Activated effector memory CD4-positive, alpha-beta T cell treated with anti-CD3 and anti-CD28 coated beads, Interleukin-2, amount 50 U/mL, for 16 hours (primary cell): ENCODE results near the gene FTH1.

ENCODE experiments used
- DNase-seq: peaks from one replicate; pipeline ENCODE4 v3.0.0-alpha.2; 2020

The FTH1 gene

DNA sequence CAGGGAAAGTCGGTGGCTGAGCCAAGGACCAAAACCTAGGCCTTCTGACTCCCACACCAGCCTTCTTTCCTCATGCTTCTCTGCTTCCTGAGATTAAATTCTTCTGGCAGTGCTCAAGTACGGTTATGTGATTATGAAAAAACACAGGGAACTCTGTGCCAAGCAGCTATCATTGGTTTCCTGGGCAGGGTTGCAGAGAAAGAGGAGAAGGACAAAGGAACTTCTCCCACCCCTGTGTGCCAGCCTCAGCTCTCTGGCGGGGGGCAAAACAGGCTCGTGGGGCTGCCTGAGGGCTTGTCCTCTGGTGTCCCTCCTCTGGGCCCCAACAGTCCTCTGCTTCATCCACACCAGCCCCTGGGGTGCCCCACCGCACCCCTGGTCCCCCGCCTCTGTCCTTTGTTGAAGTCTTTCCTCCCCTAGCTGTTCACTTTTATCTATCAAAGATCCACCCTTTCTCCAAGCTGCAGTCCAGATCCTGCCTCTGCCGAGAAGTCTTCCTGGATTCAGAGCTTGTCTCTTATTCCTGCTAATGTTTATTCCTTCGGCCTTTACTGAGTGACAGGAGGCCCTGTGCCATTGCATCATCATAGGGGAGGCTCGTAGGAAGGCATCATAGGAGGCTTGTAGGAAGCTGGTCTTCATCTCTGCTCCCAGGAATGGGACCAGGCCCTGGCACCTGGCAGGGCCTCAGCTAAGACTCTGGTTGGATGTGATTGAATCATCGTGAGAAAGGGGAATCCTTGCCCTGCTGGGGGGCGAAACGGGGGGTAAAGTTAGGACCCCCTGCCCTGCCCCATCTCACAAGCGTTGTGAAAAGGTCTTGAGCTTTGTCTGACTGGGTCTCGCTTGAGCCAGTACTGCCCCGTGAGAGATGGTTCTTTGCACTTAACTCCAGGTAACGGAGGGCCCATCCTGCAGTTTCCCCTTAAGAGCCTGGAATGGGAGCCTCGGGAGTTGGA lies 11.5 kb upstream of the FTH1 start:
- DNase-seq = no peak

DNA sequence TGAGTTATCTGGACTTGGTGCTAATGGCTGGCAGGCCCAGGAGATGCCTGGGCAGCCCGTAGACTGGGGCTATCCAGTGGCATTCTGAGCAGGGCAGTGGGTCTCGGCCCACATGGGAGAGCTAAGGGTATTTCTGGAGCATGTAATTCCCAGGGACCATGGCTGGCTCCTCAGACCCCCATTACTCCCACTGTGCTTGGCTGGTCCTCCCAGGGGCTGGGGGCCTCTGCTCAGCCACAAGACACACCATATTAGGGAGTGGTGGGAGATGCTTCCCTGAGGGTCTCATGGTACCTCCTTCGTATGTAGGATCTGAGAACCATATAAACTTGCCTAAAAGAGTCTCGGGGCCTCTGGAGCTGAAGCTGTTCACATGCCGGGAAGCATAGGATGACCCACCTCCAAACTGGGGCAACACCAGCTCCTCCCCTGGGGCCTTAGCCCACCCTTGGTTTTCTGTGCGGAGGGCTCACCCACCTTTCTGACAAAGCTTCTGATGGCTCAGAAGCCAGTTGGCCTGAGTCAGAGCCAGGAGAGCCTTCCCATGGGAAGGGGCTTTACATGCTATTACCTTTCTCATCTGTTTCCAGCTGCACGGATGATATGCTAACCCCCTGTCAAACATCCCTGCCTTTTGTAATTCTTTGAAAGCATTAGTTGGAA lies 9.5 kb upstream of the FTH1 start:
- DNase-seq = no peak

DNA sequence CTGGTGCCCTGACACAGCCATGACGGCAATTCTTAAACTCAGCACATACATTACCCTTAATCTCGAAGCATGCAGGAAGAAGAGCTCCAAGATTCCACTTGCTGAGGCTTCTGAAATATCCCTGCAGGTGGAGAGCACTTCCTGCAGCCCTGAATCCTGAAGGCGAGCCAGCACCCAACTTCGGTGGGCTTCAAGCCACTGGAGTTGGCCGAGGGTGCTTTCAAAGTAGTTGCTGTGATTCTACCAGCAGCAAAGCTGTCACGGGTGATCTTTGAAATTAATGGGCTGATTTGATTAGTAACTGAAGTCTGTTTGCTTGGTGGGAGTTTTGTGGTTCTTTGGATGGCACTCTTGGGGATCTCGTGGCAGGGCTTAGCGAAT lies 9.0 kb upstream of the FTH1 start:
- no peak for DNase-seq

DNA sequence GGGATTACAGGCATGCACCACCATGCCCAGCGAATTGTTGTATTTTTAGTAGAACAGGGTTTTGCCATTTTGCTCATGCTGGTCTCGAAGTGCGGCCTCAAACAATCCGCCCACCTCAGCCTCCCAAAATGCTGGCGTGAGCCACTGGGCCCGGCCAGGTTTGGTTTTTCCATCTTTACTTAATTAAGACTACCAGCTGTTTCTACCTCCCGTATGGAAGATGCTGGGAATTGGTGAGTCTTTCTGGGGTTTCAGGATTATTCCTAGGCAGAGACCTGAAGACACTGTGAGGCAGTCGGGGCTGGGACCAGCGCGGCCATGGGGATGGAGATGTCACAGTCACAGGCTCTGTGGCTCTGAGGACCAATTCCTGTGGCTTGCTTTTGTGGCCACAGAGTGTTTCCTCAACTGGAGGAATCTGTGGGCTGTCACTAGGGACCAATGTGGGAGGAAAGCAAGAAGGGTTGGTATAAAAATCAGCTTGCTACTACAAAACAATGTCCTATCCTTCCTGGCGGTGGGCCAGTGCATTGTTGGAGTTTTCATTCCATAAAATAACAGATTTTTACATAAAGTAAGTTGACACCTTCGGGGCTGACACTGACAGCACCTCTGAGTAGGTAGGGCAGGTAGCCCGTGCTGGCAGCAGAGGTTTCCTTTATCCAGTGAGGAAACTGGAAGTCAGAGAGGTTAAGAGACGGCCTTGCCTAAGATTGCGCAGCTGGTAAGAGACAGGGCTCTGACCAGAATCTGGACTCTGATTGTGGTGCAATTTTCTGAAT lies 8.4 kb upstream of the FTH1 start:
- DNase-seq = no peak

DNA sequence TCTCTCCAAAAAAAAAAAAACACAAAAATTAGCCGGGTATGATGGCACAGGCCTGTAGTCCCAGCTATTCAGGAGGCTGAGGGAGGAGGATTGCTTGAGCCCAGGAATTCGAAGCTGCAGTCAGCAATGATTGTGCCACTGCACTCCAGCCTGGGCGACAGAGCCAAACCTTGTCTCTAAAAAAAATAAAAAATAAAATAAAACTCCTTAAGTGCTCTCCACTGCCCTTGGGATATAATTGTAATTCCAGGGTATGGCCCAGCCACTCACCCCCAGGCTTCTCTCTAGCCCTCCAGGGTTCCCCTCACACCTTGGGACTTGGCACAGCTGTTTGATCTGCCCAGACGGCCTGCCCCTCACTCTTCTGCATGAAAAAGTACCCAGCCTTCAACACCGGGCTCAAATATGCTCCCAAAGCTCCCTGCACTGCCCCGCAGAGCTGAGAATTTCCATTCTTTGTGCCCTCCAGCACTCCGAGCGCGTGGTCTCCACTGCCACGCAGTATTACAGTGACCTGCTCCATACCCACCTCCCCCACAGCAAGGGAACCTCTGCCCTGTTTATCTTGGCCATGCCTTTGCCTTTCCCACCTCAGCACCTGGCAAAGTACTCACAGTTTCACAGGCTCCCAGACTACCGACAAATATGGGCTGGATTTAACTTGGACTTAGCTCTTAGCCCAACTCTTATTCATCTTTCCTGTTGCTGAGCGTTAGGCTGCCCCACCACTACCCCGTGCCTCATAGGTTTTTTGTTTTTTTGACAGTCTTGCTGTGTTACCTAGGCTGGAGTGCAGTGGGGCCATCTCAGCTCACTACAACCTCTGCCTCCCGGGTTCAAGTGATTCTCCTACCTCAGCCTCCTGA lies 7.6 kb upstream of the FTH1 start:
- no peak for DNase-seq

DNA sequence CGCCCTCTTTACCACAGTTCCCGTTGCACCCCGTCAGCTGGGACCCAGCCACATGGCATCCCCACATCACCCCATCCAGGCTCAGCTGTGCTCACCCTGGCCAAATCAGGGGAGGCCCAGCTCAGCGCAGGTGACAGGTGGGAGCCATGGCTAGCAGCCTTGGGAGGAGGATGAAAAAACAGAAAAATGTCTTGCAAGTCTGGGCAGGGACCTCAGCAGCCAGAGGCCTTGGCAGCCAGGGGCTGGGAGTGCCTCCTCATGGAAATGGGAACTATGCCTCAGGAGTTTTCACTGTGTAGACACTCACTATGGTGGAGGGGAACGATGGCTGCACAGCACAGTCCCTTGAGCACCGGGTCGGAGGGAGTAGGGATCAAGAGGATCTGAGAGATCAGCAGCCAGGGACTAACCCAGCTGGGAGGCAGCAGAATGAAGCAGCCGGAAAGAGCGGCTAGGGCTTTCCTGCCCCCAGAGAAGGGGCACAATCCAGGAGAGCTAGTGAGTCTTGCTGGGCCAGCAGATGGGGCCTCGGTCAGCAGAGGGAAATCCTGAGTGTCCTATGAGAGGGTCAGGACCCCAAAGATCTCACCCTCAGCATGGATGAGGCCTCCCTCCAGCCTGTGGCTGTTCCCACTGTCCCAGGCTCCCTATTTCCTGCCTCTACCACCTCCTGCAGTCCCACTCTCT lies 6.2 kb upstream of the FTH1 start:
- no peak for DNase-seq

DNA sequence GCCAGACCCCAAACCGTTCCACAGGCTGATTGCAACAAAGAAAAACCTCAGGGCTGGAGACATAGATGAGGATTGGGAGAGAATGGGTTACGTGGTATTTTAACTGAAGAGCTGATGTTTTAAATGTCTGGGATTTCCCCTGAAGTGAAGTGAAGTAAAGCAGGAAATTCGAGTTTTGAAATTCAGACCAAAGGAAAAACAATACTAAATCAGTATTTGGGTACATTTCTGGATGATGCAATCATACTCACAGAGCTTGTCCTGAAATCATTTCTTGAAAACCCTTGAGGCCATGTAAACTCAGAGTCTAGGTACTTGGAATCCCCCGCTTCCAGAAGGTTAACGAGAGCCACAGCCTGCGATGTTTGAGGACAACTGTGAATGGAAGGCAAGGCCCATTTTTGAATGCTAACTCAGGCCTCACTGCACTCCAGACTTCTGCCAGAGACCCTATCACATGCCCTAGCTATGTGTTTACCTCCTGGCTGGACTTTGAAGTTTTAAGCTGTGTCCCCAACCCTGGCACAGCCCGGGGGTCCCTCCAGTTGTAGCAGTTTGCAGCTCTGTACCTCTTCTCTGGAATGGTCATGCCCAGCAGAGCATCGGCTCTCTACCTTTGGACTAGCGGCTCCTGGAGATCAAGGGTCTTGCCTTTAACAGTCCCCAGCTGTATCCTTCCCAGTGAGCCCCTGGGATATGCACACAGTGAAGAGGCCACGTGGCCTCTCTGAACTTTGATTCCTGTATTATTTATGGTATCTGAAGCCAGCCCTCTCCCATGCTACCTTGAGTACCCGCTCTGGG lies 5.4 kb upstream of the FTH1 start:
- DNase-seq = no peak

DNA sequence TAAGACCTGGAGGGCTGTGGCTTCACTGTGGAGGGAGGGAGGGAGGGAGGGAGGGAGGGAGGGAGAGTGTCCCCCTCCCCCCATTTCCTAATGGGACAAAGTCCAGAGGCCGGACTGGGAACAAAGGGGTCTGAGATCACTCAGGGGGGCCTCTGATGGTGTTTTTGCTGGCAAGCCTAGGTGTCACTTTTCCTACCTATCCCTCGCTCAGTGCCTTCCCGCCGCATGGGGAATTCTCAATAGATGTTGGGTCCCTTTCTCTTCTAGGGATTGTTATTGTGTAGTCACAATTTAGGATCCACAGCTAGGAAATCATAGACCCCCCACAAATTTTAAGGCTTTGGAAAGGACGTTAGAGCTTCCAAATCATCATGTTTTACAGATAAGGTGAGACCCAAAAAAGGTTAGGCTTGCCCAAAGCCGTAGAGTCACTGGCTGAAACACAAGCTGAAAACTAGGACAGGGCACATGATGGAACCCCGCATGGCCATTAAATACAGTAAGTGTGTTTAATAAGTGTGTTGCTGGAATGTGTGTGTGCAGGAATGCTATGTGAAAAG lies 4.8 kb upstream of the FTH1 start:
- DNase-seq = no peak

DNA sequence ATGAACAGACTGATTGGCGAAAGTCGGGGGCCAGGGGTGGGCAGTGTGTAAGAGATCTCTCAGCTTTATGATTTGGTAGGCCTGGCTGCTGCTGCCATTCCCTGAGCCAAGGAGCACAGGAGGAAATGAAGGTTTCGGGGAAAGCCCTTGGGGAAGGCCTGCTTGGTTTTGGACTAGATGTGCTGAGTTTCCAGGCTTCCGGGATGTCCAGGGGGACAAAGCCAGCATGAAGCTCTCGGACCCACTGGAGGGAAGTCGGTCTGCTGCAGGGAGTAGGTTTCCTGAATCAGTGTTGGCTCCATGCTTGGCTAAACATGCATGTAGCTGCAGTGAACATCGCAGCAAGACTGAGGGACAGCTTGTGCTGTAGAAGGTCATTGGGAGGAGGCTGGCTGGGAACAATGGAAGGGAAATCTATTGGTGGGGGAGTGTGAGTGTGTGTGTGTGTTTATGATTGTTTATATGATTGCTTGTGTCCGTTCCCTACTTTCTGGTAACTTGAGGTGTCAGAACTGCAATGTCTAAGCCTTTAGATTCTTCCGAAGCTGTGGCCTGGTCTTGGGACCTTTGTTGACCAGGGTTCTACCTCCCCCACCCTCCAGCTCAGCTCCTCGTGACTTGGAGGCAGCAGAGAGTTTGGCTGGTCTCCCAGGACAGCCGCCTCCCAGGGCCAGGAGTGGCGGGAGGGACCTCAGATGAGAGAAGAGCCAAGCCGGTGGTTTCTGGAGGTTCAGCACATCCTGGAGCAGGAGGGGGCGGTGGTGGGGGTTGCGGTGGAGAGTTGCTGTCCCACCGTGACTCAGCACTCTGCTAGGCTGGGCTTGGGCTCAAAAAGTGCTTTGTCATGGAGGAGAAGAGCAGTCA lies 4.0 kb upstream of the FTH1 start:
- DNase-seq = peak; percentile 76

DNA sequence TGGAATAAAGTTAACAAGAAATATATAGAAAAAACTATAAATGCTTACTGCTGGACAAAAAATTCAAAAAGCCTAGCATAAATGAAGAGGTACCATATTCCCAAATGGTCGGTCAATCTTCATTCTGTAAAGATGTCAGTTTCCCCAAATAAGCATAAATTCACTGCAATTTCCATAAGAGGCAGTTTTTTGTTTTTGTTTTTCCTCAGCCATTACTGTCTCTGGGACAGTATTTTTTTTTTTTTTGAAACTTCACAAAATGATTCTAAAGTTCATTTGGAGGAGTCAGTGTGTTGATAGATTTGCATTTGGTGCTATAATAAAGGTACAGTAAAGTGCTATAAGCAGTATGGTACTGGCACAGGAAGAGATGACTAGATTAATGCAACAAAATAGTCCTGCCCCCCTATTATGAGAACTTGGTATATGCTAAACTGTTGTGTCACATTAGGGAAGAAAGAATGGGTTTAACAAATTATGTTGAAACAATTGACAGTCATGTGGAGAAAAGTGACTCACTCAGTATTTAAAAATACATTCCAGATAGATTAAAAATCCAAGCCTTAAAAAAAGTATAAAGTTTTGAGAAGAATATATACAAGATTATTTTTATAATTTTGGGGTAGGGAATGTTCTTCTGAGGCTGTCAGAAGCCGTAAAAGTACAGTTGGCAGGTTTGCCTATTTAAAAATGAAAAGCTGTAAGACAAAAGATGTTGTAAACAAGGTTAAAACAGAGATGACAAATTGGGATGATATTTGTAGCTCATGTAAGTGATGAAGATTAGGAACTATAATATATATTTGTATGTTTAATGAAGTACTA lies 2.6 kb upstream of the FTH1 start:
- DNase-seq = no peak

DNA sequence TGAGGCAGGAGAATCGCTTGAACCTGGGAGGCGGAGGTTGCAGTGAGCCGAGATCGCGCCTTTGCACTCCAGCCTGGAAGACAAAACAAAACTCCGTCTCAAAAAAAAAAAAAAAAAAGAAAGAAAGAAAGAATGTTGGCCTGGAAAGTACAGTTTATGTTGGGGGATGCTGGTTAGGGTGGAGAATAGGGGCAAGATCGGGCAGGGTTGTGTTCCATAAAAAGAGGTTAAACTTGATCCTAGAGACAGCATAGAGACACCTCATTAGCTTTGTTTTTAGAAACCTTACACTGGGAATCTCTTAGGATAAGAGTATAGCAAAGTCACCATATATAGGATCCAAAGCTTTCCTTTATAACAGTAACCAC lies 1.9 kb upstream of the FTH1 start:
- DNase-seq = no peak

DNA sequence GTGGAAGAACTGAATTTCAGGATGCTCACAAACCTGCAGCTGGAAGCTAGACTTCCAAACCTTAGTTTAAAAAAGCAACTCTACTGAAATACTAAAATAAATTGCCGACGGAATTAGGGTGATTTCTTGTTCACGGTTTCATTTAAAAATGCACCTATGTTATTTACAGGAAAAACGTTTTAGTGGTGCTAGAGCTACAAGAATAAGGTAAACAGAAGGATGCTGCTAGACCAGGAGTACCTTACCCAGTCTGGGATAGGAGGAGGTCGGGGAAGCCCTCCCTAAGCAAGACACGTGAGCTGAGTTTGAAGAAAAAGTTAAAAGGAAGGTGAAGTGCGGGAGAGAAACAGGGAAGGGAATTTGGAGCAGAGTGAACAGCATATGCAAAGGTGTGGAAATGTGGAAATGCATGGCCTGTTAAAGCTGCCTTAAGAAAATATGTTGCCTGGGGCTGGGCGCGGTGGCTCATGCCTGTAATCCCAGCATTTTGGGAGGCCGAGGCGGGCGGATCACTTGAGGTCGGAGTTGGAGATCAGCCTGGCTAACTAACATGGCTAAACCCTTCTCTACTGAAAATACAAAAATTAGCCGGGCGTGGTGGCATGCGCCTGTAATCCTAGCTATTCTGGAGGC lies 1.4 kb upstream of the FTH1 start:
- no peak for DNase-seq

DNA sequence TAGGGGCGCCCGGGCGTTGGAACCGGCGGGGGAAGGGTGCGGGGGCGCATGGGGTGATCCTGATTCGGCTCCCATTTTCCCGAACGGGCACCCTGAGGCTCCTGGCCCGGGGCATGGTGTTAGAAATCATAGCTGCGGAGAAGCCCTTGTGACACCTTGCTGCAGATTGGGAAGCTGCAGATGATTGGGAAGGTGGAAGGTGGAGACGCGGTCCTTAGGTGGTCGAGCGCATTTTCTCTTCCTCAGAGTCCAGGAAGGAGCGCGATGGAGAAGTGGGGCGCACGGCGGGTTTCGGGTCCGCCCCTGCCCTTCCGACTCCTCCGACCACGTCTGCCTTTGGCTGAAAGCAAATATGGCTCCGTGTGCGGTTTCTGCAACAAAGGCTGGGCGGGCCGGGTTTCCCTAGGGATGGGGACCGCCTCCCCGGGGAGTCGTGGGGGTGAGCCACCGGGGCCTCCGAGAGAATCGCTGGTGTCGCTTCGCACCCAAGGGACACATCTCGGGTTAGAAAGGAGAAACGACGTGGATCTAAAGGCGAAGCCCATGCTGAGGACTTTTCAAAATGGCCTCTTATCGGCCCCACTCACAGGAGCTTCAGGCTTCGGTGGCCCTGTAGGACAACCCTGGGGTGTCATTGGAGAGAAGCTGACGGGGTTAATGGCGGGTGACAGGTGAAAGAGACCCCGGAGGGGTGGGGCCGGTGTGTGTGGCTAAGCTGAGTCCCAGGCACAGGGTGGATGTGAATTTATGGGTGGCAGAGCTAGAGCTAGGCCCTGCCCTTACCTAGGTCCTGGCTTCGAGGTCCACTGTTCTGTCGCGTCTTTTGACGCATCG lies 707 bp upstream of the FTH1 start:
- DNase-seq = peak; percentile 79

DNA sequence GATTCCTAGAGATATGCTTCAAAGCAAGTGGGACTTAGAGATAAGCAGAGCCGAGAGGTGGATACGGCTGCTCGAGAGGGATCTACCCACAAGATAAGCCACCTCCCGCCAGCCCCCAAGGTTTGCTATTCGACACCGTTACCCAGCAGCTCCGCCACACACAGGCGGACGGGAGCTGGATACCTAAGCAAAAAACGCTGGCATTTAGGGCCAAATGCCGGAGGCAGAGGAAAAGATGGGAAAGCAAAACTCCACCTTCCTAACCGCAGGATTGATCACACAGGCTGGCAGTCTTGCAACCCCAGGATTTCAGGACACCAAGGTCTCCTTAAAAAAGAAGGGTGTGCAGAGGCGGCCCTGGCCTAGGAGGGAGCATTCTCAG lies 709 bp downstream of the FTH1 start:
- peak; percentile 76 for DNase-seq

DNA sequence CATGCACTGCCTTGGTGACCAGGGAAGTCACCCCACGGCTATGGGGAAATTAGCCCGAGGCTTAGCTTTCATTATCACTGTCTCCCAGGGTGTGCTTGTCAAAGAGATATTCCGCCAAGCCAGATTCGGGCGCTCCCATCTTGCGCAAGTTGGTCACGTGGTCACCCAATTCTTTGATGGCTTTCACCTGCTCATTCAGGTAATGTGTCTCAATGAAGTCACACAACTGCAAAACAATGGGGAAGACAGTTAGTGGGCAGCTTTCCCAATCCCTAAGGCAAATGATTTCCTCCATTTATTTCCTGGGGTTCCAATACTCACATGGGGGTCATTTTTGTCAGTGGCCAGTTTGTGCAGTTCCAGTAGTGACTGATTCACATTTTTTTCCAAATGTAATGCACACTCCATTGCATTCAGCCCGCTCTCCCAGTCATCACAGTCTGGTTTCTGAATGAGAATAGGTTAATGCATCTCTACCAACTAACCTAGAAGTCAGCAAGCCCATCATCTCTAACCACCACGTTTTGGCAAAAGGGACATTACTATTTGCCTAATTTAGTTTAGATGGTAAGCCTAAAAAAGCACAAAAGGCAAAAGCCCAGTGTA lies 2.7 kb downstream of the FTH1 start:
- peak; percentile 60 for DNase-seq

DNA sequence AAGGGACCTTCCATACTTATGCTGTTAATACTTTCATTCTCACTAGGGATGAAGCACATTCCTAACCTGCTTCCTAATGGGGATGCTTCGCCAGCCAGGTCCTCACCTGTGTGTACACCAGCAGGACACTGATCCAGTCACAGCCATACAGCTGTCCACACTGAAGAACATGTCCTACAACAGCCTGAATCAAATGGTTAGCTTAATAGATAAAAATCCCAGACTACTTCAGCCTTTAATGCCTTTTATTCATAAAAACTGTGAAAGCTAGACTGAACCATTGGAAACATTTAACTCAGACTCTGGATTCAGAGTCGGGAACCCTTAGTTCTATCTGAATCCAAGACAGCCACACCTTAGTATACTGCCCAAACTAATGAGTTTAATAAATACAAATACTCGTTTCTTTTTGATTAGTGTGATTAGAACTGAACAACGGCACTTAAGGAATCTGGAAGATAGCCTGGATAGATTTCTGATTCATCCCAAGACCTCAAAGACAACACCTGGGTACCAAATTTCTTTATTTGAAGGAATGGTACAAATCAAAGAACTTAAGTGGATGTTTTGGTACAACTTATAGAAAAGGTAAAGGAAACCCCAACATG lies 3.3 kb downstream of the FTH1 start:
- peak; percentile 59 for DNase-seq
